Ectodermal cell (in vitro differentiated cells): ENCODE results near the gene IFT22. TPM values are rescaled to one million over a fixed set of nuclear protein-coding genes. Genes with fewer than 3 reads are reported as not detected.

Experiments used
- H3K27ac ChIP-seq: 2 replicates; pipeline ENCODE4 v1.7.0; 2013; ENCODE audit warnings: mild to moderate bottlenecking, low read depth, low read length; ENCODE audit not compliant: insufficient read depth, poor library complexity, severe bottlenecking
- H3K27me3 ChIP-seq: 2 replicates; pipeline ENCODE4 v1.7.0; 2013; ENCODE audit warnings: mild to moderate bottlenecking, low read length; ENCODE audit not compliant: insufficient read depth, control insufficient read depth, poor library complexity, severe bottlenecking
- H3K36me3 ChIP-seq: one replicate; pipeline ENCODE4 v1.7.0; 2013; ENCODE audit warnings: low read length; ENCODE audit not compliant: control insufficient read depth, insufficient read depth
- H3K4me1 ChIP-seq: one replicate; pipeline ENCODE4 v1.7.0; 2013; ENCODE audit warnings: low read length; ENCODE audit not compliant: control insufficient read depth, insufficient read depth
- H3K4me3 ChIP-seq: 2 replicates; pipeline ENCODE4 v1.7.0; 2013; ENCODE audit warnings: low read depth, low read length, control low read depth; ENCODE audit not compliant: insufficient read depth
- H3K9me3 ChIP-seq: 2 replicates; pipeline ENCODE4 v1.7.0; 2013; ENCODE audit warnings: mild to moderate bottlenecking, low read length, moderate library complexity; ENCODE audit not compliant: control insufficient read depth
- WGBS, 2 experiments: methylation state at CpG; one replicate each; pipeline ENCODE4 v1.1.7; 2013; ENCODE audit warnings: missing lambda C conversion rate in 2 of 2; 5-methylcytosine and 5-hydroxymethylcytosine counted together
- polyA plus RNA-seq, 4 experiments: library from polyadenylated mRNA; stranded (reverse); fragments of 50-300 nt; gene quantifications; one replicate each; pipeline ENCODE4 v1.2.3, GENCODE V29; 2013

Gene IFT22
- 28.7 TPM for polyA plus RNA-seq (2013, experiment 1 of 4)
- 37.7 TPM for polyA plus RNA-seq (2013, experiment 2 of 4)
- polyA plus RNA-seq (2013, experiment 3 of 4) = 30.5 TPM
- 35.0 TPM for polyA plus RNA-seq (2013, experiment 4 of 4)

- Histone ChIP-seq H3K4me3 (peak within 1 kb of the TSS; percentile 94), H3K9me3 (no peaks in the 10 kb centered on the region), H3K27ac (peak within 1 kb of the TSS; percentile 86), H3K36me3 (no peaks in the 10 kb centered on the region), H3K27me3 (no peaks in the 10 kb centered on the region), H3K4me1 (peaks cover 4% of the 10 kb centered on the region)
- WGBS, 2 experiments = 1 to 2% methylated on average over 69 of the region's 69 CpGs
Observed at GRCh38 chr7:101321491-101322401, at the start of gene IFT22. TSS of gene IFT22 (minus strand) at chr7:101321812. CDS start at chr7:101321709, 103 bp downstream.

GRCh38 chr7:101370836-101371235 lies 49.2 kb upstream of the IFT22 start:
- WGBS, 2 experiments = 82 to 84% methylated on average over 5 of the region's 5 CpGs
- Histone ChIP-seq H3K27me3 (no peaks in the 10 kb centered on the region), H3K9me3 (no peaks in the 10 kb centered on the region), H3K4me1 (no peaks in the 10 kb centered on the region), H3K36me3 (peaks cover 2% of the 10 kb centered on the region), H3K27ac (no peak overlapping the region), H3K4me3 (no peak overlapping the region)

DNA sequence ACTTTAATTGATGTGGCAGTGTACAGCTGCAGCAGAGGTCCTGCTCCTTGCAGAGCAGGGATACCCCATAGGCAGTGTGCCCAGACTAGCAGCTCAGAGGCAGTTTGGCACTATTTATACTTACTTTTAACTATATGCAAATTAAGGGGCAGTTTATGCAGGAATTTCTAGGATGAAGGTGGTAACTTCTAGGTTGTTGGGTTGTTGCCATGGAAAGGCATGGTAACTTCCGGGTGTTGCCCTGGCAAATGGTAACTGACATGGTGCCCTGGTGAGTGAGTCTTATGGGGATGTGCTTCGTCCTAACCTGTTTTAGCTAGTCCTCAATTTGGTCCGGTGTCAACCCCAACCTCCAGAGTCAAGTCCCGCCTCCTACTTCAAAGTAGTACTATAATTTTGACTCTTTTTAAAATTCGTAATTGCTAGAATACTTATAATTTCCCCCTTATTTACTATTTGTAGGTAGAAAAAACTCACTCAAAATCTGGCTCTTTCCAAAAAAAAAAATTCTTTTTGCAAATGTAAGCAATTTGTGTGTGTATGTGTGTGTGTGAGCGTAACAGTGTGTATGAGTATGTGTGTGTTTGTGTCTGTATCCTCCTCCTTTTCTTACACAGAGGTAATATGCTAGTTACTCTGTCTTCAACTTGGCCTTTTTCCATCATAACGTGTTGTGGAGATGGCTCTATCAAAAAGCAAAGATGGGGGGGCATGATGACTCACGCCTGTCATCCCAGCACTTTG lies 47.0 kb upstream of the IFT22 start:
- H3K27me3 ChIP-seq = no peaks in the 10 kb centered on the region
- H3K4me3 ChIP-seq = no peak overlapping the region
- H3K4me1 ChIP-seq = no peaks in the 10 kb centered on the region
- no peaks in the 10 kb centered on the region for H3K9me3 ChIP-seq
- WGBS, 2 experiments = 88 to 92% methylated on average over 6 to 7 of the region's 8 CpGs
- H3K27ac ChIP-seq = no peak overlapping the region
- H3K36me3 ChIP-seq = peaks cover 2% of the 10 kb centered on the region

DNA sequence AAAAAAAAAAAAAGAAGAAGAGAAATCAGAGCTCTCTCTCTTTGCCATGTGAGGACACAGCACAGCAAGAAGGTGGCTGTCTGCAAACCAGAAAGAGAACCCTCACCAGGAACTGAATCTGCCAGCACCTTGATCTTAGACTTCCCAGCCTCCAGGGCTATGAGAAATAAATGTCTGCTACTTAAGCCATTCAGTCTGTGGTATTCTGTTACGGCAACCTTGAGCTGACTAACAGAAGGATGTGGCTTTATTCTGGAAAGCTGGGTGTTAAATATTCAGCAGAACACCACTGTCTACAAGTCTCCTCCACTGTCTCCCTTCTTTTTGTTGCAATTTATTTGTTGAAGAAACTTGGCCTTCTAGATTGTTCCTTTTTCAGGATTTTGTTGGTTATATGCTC lies 46.1 kb upstream of the IFT22 start:
- Histone ChIP-seq H3K36me3 (peaks cover 2% of the 10 kb centered on the region), H3K4me3 (no peak overlapping the region), H3K27ac (no peak overlapping the region), H3K9me3 (no peaks in the 10 kb centered on the region), H3K4me1 (no peaks in the 10 kb centered on the region), H3K27me3 (peaks cover 1% of the 10 kb centered on the region)
- 100% methylated on average over 1 of the region's 1 CpG for WGBS, 2 experiments

DNA sequence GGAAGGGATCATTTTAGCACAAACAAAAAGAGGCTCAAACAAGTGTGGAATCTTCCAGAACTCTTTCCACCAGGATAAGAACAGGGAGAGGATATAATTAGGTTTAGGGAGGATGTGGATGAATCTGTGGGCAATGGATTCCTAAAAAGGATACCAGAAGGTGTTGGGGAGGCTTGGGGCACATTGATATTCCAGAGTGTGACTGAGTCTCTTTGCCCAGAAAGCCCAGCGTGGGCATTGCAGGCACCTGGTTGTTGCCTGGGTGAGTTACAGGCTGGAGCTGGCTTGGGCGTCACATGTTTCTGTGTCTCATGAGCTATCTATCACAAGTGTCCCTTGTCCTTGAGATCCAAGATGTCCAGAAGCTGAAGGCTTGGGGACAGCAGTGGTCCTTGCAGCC lies 44.3 kb upstream of the IFT22 start:
- H3K27me3 ChIP-seq = peaks cover 12% of the 10 kb centered on the region
- no peak overlapping the region for H3K4me3 ChIP-seq
- 94 to 97% methylated on average over 2 of the region's 2 CpGs for WGBS, 2 experiments

DNA sequence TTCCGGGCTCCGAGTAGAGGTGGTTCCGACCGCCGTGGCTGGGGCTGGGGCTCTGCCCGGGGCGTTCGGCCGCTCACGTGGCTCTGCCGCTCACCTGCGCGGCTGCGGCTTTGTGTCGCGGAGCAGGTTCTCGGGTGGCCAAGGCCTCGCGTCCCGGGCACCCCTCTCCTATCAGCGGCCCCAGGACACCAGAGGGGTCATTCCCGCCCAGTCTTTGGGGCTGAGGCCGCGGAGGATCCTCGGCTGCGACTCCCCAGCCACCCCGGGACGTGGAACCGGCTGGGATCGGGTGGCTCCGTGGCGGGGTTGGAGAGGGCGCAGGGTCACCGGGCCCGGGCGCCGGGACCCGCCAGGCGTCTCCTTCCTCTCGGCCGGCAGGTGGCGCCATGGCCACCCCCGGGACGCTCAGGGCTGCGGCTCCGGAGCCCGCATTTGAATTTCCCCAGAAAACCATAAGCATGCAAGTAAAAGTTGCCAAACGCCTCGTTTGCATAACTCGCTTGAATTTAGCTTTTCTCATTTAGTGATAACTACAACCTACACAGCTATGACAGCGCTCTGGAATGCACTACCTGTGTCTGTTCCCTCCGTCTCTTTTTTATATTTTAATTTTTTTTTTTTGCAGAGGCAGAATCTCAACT lies 42.2 kb upstream of the IFT22 start:
- H3K4me3 ChIP-seq = peak overlapping the region; percentile 94
- peaks cover 12% of the 10 kb centered on the region for H3K27me3 ChIP-seq
- peaks cover 2% of the 10 kb centered on the region for H3K36me3 ChIP-seq
- no peaks in the 10 kb centered on the region for H3K9me3 ChIP-seq
- no peak overlapping the region for H3K27ac ChIP-seq
- H3K4me1 ChIP-seq = no peaks in the 10 kb centered on the region
- WGBS, 2 experiments = 1 to 2% methylated on average over 52 of the region's 52 CpGs

More for the DNA sequence above, 44.3 kb upstream of the IFT22 start:
- no peaks in the 10 kb centered on the region for H3K9me3 ChIP-seq
- peaks cover 2% of the 10 kb centered on the region for H3K36me3 ChIP-seq
- H3K27ac ChIP-seq = no peak overlapping the region
- no peaks in the 10 kb centered on the region for H3K4me1 ChIP-seq

DNA sequence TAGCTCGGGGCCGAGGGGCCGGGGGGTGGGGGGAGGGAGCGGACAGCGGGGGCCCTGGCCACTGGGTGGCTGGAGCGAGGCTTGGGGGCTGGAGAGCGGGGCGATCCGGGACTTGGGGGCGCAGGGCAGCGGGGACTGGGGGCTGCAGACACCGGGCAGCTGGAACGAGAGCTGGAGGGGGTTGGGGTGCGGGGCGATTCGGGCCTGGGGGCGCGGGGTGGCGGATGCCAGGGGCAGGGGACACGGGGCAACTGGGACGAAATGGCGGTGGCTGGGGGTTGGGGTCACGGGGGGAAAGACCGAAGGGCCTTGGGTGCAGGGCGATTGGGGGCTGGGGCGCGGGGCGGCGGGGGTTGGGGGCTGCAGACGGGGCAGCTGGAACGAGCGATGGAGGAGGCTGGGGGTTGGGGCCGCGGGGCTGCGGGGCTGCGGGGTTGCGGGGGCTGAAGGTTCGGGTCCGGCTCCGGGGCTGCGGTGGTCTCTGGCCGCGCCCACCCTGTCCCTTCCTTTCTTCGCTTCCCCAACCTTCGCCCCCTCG lies 41.7 kb upstream of the IFT22 start:
- Histone ChIP-seq H3K27me3 (peaks cover 12% of the 10 kb centered on the region), H3K27ac (no peak overlapping the region), H3K4me3 (peak overlapping the region; percentile 94), H3K9me3 (no peaks in the 10 kb centered on the region), H3K4me1 (no peaks in the 10 kb centered on the region), H3K36me3 (peaks cover 2% of the 10 kb centered on the region)
- WGBS, 2 experiments = 0 to 1% methylated on average over 43 to 46 of the region's 46 CpGs

- H3K27ac ChIP-seq = no peak within 1 kb of the TSS
- WGBS, 2 experiments = 3% methylated on average over 76 of the region's 76 CpGs
- no peaks in the 10 kb centered on the region for H3K4me1 ChIP-seq
- peak within 1 kb of the TSS; percentile 94 for H3K4me3 ChIP-seq
- peaks cover 12% of the 10 kb centered on the region for H3K27me3 ChIP-seq
- no peaks in the 10 kb centered on the region for H3K9me3 ChIP-seq
- H3K36me3 ChIP-seq = no peaks in the 10 kb centered on the region
Observed at GRCh38 chr7:101362334-101363195, 41.0 kb upstream of the IFT22 start, which contains the start of gene COL26A1. TSS of gene COL26A1 (plus strand) at chr7:101362875. CDS start at chr7:101363033, 158 bp downstream.

- Histone ChIP-seq H3K27ac (no peak overlapping the region), H3K27me3 (peaks cover 8% of the 10 kb centered on the region), H3K4me3 (no peak overlapping the region), H3K36me3 (no peaks in the 10 kb centered on the region), H3K9me3 (no peaks in the 10 kb centered on the region), H3K4me1 (no peaks in the 10 kb centered on the region)
- 93% methylated on average over 7 of the region's 7 CpGs for WGBS, 2 experiments
Observed at GRCh38 chr7:101357433-101357832, 35.8 kb upstream of the IFT22 start.
